Globus pallidus (tissue), 1 donor: ENCODE results near the gene L2HGDH.
"Not testable (repeated sequence)": the region's sequence is repeated elsewhere in the genome, so short reads cannot be mapped to it uniquely, and the experiment has no call there.

Experiments used
- DNase-seq: peaks from one replicate; pipeline ENCODE4 v3.0.0-alpha.2; 2015; ENCODE audit warnings: low spot score

Gene L2HGDH

GRCh38 chr14:50311972-50312733 lies at the start of gene L2HGDH, which contains the start of gene DMAC2L:
Gene L2HGDH, minus strand, starts transcription at chr14:50312229. Its CDS starts 79 bp downstream, at chr14:50312150.
Gene DMAC2L, plus strand, starts transcription at chr14:50312324. Its CDS starts 9,164 bp downstream, at chr14:50321488.
- peak; percentile 95 for DNase-seq

DNA sequence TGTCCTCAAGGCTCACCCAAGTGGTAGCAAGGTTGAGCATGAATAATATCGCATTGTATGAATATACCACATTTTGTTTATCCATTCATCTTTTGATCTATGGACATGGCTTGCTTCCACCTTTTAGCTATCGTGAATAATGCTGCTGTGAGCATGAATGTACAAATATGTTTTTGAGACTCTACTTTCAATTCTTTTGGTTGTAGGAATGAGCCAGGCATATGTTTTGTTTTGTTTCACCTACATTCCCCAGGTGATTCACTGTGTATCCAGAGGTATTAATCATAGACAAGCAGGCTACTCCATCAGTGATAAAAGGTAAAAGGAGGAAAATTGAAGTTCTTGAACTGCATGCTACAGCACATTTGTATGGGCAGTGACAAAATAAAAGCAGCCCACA lies 48.8 kb upstream of the L2HGDH start:
- no peak for DNase-seq

GRCh38 chr14:50360093-50360492 lies 48.1 kb upstream of the L2HGDH start:
- DNase-seq: no peak

DNA sequence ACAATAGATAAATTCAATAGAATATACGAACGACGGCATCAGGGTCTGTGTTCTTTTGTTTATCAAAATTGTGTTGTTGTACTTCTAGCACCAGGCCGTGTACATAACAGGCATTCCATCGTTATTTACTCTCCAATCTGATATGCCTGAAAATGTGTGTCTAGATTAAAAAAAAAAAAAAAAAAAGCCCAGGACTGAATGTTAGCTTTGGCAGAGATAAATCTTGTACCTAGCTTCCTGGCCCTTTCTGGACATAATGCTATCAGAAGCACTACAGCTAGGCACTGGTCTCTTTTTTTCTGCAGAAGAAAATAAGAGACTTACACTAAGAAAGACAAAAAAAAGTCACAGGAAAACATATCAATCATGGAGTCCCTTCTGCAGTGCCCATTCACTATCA lies 47.6 kb upstream of the L2HGDH start:
- no peak for DNase-seq

GRCh38 chr14:50357753-50358395 lies 45.8 kb upstream of the L2HGDH start:
- no peak for DNase-seq

GRCh38 chr14:50357124-50357523 lies 45.1 kb upstream of the L2HGDH start:
- DNase-seq: no peak

DNA sequence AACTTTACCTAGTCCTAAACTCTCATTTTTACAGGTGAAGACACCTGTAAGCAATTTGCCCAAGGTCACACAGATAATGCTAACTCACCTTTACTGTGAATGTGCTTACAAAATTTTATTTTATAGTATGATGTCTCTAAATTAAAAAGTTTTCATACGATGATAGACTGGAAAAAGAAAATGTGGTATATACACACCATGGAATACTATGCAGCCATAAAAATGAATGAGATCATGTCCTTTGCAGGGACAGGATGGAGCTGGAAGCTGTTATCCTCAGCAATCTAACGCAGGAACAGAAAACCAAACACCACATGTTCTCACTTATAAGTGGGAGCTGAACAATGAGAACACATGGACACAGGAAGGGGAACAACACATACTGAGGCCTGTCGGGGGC lies 44.3 kb upstream of the L2HGDH start:
- DNase-seq: not testable (repeated sequence)

DNA sequence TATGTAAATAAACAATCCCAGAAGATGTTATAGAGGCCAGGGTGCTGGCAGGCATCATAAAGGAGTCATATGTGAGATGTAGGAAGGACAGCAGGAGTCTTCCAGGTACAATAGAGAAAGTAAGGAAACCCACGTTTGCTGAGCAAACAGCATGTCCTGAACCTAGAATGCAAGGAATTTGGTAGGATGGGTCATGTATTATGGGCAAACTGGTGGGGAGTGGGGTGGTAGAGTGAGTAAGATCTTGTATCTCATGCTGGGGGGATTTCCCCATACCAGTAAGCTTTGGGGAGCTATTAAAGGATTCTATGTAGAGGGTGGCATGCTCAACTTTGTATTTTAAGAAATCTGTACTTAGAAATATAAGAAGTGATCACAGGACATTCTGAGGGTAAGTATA lies 43.7 kb upstream of the L2HGDH start:
- DNase-seq: no peak

DNA sequence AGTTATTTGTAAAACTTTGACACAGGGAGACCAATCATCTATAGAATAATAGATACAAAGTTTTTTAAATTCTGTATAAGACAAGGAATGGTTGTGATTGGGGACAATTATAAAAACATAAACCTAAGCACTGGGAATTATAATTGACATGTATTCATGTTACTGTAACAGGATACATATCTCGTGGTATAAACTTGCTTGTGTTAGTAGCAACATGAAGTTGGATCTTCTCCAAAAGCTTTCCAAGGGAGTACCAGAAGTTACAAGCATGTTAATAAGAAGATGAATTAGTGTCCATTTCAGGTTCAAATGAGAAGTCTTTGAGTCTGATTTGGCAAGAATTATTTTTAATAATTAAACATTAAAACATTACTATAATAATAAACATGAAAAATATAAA lies 42.5 kb upstream of the L2HGDH start:
- DNase-seq: no peak

DNA sequence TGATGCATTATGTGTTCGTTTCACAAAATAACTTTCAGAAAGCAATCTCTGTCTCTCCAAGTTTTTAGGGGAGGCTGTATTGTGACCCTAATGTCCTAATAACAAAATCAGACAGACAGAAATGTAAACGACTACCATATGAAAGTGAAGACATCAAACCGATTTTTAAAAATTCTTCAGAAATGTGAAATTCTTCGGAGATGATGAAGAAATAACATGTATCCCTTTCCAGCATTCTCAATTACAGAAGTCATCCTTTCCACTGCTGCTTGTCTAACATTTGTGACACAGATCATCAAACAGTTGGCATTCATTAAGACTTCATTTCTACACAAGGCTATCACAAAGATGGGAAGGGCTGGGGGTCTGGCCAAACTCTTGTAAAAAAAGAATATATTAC lies 41.1 kb upstream of the L2HGDH start:
- no peak for DNase-seq

DNA sequence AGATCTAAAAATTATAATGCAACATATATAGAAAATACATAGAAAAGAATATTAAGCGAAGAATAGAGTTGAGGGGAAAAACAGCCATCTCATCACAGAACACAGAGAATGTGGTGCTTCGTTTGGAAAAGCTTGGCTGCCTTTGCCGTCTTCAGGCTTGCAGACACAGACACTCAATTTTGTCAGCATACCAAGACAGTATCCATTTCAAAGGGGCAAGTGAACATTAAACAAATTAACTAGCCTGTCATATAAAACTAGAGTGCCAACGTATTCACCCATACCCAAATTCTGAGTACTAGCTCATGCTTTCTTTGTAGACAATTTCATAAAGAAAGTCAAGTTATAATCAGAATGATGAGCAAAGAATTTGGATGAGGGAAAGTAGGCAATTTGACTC lies 40.6 kb upstream of the L2HGDH start:
- DNase-seq: no peak

- DNase-seq: no peak
These were observed 38.9 kb upstream of the L2HGDH start for GRCh38 chr14:50350975-50351374.

DNA sequence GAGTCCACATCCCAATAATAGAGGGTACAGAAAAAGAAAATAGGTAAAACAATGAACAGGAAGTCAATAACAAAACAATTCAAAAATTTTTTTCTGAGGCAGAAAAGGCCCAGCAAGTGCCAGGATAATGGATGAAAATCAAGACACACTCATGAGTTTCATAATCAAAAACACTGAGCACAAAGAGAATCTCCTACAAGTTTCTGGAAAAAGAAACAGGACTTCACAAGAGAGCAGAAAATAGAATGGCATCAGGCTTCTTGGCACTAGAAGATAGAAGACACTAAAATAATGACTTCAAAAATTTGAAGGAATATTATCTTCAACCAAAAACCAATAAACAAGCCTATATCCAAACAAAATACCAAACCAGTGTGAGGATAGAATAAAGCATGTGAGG lies 36.9 kb upstream of the L2HGDH start:
- no peak for DNase-seq

DNA sequence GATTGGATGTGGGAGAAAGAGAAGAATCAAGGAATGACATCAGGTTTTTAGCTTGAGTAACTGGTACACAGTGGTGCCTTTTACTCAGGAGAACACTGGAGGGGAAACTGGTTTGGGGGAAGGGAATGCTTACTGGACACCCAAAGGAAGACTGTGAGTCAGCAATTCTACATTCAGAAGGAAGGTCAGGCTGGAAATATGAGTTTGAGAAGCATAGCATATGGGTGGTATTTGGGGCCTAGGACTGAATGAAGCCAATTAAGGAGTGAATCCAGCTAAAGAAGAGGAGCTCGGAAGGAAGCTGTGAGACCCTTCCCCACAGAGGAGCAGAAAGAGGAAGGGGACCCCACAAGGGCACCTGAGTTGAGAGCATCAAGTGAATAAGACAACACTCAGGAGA lies 35.5 kb upstream of the L2HGDH start:
- DNase-seq: no peak

DNA sequence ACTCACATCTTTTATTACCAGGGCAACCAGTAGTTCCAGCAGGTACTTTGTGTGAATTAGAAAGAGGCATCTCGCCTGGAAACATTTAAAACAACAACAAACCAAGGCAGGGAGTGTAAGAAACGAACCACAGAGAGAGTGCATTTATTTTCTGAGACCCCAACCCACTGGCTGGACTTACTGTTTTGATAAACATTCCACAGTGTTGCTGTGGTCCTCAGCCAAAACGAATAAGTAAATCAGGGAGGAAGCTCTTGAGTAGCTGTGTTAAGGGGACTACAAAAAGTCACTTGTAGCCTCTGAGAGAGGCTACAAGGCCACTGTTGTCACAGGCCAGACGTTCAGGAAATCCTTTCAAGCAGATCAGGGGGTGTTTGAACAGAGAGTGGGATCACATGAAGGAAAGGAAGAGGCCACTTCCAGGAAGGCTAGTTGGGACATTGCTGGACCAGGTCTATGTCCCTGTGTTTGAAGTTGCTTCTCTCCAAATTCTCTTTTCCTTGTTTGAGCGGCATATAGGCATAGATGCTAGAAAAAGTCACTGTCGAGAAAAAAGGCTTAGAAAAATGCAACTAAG lies 33.9 kb upstream of the L2HGDH start:
- DNase-seq: no peak

- no peak for DNase-seq
These were observed 33.0 kb upstream of the L2HGDH start for GRCh38 chr14:50344876-50345563.

- DNase-seq: no peak
These were observed 32.2 kb upstream of the L2HGDH start for GRCh38 chr14:50344116-50344775.

DNA sequence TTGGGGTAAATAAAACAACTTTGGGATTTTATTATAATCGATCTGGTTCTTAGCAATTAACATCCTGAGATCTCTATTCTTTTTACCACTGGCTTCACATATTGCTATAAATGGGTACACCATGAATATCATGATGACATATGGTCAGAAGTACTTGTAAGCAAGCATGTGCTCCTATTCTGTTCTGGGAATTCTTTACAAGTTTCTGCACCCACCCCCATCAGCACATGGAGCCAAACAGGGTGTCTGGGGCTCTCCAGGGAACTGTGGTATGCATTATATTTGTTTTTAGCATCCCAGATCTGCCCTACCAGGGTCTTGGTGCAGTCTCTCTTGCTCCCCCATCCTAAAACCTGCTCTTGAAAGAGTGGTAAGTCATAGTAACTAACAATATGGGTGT lies 31.4 kb upstream of the L2HGDH start:
- no peak for DNase-seq

DNA sequence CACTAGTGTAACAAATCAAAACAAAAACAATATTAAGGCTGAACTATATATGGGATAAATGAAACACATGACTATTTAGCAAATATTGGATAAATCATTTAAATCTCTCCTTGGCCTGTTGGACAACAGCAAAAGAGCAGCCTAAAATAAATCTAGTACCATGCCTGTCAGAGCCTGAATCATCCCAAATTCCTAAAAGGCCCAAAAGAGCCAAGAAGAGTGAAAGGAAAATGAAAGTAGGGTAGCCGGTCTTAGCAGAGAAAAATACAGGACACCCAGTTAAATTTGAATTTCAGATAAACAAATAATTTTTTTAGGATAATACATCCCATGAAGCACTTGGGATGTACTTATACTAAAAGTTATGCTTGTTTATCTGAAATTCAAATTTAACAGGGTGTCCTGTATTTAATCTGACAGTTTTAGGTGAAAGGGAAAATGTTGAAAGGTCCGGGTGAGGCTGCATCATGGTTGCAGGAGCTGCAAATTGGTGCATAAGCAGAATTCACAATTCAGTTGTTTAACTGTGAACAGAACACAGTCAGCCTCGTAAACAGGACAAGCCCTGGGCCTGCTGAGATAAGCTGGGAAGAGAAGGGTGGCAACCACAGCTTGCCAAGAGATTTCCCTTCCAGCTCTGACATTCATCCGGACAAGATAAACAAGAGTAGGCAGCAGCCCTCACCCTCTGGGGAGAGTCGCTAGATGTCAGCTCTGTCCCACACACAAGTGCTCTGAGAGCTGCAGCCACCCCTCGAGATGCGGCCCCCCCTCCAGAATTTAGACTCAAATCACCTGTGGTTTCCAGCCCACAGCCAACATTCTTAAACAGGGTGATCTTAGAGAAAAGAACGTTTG lies 30.4 kb upstream of the L2HGDH start:
- DNase-seq: peak; percentile 91

GRCh38 chr14:50340963-50341362 lies 28.9 kb upstream of the L2HGDH start:
- DNase-seq: no peak

DNA sequence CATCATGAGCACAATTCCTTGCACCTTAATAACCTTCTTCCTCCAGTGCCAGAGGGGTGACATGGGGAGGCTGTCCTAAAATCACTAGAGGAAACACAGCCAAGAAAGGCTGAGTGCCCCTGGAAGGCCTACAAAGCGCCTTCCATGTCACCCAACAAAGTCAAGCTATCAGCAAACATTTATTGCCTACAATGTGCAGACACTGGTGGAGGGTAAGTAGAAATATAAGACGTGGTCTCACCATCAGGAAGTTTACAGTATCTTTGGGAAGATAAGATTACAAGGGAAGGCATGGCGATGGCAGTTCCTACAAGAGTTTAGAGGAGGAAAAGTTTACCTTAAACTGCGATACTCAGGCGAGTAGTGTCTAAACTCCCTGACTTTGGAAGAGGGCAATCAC lies 28.0 kb upstream of the L2HGDH start:
- no peak for DNase-seq
